ENCODE measurements around the gene ZNF146.

DNA sequence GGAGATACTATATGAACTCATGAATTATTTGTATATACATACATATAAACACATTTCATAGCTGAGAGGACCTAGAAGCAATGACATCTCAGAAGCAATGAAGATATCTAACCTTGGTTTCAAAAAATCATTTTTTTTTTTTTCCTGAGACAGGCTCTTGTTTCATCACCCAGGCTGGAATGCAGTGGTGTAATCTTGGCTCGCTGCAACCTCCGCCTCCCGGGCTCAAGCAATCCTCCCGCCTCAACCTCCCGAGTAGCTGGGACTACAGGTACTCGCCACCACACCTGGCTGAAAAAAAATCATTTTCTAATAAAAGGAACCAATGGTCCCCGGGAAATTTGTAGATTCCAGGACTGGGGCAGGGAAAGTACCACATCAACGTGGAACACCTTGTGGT, 4.4 kb upstream of the ZNF146 start:
- TF ChIP-seq, protein P1, sequence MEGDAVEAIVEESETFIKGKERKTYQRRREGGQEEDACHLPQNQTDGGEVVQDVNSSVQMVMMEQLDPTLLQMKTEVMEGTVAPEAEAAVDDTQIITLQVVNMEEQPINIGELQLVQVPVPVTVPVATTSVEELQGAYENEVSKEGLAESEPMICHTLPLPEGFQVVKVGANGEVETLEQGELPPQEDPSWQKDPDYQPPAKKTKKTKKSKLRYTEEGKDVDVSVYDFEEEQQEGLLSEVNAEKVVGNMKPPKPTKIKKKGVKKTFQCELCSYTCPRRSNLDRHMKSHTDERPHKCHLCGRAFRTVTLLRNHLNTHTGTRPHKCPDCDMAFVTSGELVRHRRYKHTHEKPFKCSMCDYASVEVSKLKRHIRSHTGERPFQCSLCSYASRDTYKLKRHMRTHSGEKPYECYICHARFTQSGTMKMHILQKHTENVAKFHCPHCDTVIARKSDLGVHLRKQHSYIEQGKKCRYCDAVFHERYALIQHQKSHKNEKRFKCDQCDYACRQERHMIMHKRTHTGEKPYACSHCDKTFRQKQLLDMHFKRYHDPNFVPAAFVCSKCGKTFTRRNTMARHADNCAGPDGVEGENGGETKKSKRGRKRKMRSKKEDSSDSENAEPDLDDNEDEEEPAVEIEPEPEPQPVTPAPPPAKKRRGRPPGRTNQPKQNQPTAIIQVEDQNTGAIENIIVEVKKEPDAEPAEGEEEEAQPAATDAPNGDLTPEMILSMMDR (IDR thresholded peaks at IDR 0.05; ENCODE audit: insufficient read depth, low read depth, low read length) = no peak
- TF ChIP-seq EZH2 (IDR thresholded peaks at IDR 0.05; ENCODE audit: insufficient read depth, low read length) = no peak
